Right lobe of liver (tissue), 6 donors: ENCODE measurements around the gene RNF141. TPM values are rescaled to one million over a fixed set of nuclear protein-coding genes. Genes with fewer than 3 reads are reported as not detected.

Source experiments
- ATAC-seq, 4 donors: fragments of 200-7000 bp; cut with Tn5 transposase; one replicate each; pipeline ENCODE4 v1.9.1; 2020; ENCODE audit warnings: mild to moderate bottlenecking in 4 of 4, moderate library complexity in 4 of 4
- DNase-seq, 3 donors: peaks; one replicate each; pipeline ENCODE4 v3.0.0-alpha.2; 2020
- H3K27ac ChIP-seq, 3 donors: fragments of 200-600 bp; one replicate each; pipeline ENCODE4 v1.8.0; 2022
- H3K27me3 ChIP-seq, 2 donors: fragments of 200-600 bp; one replicate each; pipeline ENCODE4 v1.8.0; 2022
- H3K36me3 ChIP-seq, 4 donors: fragments of 200-600 bp; sonication (generic) in 1 of 4; one replicate each; pipeline versions ENCODE4 v1.5.1 to v1.8.0; 2017 to 2022; ENCODE audit warnings: control low read depth in 1 of 4
- H3K4me1 ChIP-seq, 4 donors: fragments of 200-600 bp; sonication (generic) in 1 of 4; one replicate each; pipeline versions ENCODE4 v1.5.1 to v1.8.0; 2017 to 2022; ENCODE audit warnings: control low read depth in 1 of 4
- H3K4me3 ChIP-seq, 3 donors: fragments of 200-600 bp; one replicate each; pipeline ENCODE4 v1.8.0; 2022
- H3K9me3 ChIP-seq, 4 donors: fragments of 200-600 bp; sonication (generic) in 1 of 4; one replicate each; pipeline versions ENCODE4 v1.5.1 to v1.8.0; 2017 to 2022; ENCODE audit warnings: control low read depth in 1 of 4
- CTCF ChIP-seq, 4 donors: fragments of 200-600 bp in 3 of 4; fragments of 450-650 bp in 1 of 4; IDR thresholded peaks; one replicate each; pipeline versions ENCODE4 v1.5.1 to v1.8.0; 2016 to 2022; ENCODE audit warnings: antibody characterized with exemption in 4 of 4, mild to moderate bottlenecking in 2 of 4
- POLR2A ChIP-seq: fragments of 450-650 bp; IDR thresholded peaks from one replicate; pipeline ENCODE4 v1.6.1; 2017; ENCODE audit warnings: antibody characterized with exemption, mild to moderate bottlenecking
- WGBS: methylation state at CpG from one replicate; pipeline ENCODE4 v1.1.6; 2018; ENCODE audit warnings: low coverage, low lambda C conversion rate; ENCODE audit not compliant: insufficient coverage; ENCODE audit errors: missing lambda C conversion rate; 5-methylcytosine and 5-hydroxymethylcytosine counted together
- intact Hi-C, 2 donors: fragments of 100-400 bp; cut with DNase I; formaldehyde crosslinking; loops; one replicate each; pipeline versions ENCODE4 v1.11.2 to v1.14.1; 2022
- total RNA-seq, 6 experiments: library from RNA; depleted of rRNA in 2 of 6; stranded (reverse); fragments of >200 nt in 2 of 6; fragmentation: NEBNext Ultra II Directional in 3 of 6; extraction: Animal tissue kit (Norgen Biotek cat#: 25700) in 3 of 6; gene quantifications; one replicate each; pipeline versions ENCODE4 v1.1.0 to v1.2.4, GENCODE V29; 2016 to 2023
- donor health status: DM: no; HTN: yes; CAD: no.
- donor health status: DM: no; HTN: no; CAD: no.
- donor health status: DM: no; HTN: no; CAD: no.
- donor health status: DM: no; HTN: yes; CAD: no.
- donor health status: DM: no; HTN: yes; CAD: no.

RNF141 gene
- total RNA-seq, 6 experiments from 2014 or later = 11.2 to 21.0 (median 15.1) TPM

- no peak for TF ChIP-seq CTCF (IDR thresholded peaks at IDR 0.05)
- no peak for TF ChIP-seq POLR2A
- H3K36me3 ChIP-seq = no peaks in the 10 kb centered on the region
- peak overlapping the region in 1 of 3 donors; percentile 33 for H3K27ac ChIP-seq
- ATAC-seq = peak; percentile 45 to 72 (median 60)
- no peak overlapping the region for H3K4me3 ChIP-seq
- H3K4me1 ChIP-seq = no peaks in the 10 kb centered on the region
- H3K9me3 ChIP-seq = no peaks in the 10 kb centered on the region
- 76% methylated on average over 3 of the region's 3 CpGs for WGBS
- no peak for DNase-seq
- no peaks in the 10 kb centered on the region for H3K27me3 ChIP-seq
- intact Hi-C loops = no loop called here
These were observed 38.2 kb downstream of the RNF141 start for GRCh38 chr11:10502770-10503169.

GRCh38 chr11:10502065-10502680, 38.8 kb downstream of the RNF141 start:
- no peaks in the 10 kb centered on the region for H3K4me1 ChIP-seq
- H3K27ac ChIP-seq = no peak overlapping the region
- 97% methylated on average over 3 of the region's 6 CpGs for WGBS
- H3K4me3 ChIP-seq = no peak overlapping the region
- intact Hi-C loops = no loop called here
- no peaks in the 10 kb centered on the region for H3K9me3 ChIP-seq
- no peaks in the 10 kb centered on the region for H3K27me3 ChIP-seq
- no peak for DNase-seq
- no peak for TF ChIP-seq POLR2A
- no peak for TF ChIP-seq CTCF (IDR thresholded peaks at IDR 0.05)
- ATAC-seq = peak in 1 of 4 donors; percentile 7
- no peaks in the 10 kb centered on the region for H3K36me3 ChIP-seq

GRCh38 chr11:10500757-10501684, 40.0 kb downstream of the RNF141 start:
- TF ChIP-seq POLR2A (no peak), CTCF (IDR thresholded peaks at IDR 0.05) (no peak)
- Histone ChIP-seq H3K4me1 (no peaks in the 10 kb centered on the region), H3K36me3 (no peaks in the 10 kb centered on the region), H3K4me3 (no peak overlapping the region), H3K9me3 (no peaks in the 10 kb centered on the region), H3K27ac (no peak overlapping the region), H3K27me3 (no peaks in the 10 kb centered on the region)
- no peak for ATAC-seq
- intact Hi-C loops = no loop called here
- WGBS = 78% methylated on average over 4 of the region's 20 CpGs
- DNase-seq = no peak

- Histone ChIP-seq H3K4me3 (no peak overlapping the region), H3K27ac (no peak overlapping the region), H3K36me3 (no peaks in the 10 kb centered on the region), H3K4me1 (no peaks in the 10 kb centered on the region), H3K9me3 (no peaks in the 10 kb centered on the region), H3K27me3 (no peaks in the 10 kb centered on the region)
- WGBS = 81% methylated on average over 3 of the region's 15 CpGs
- intact Hi-C loops = no loop called here
- DNase-seq (peak in 1 of 3 donors; percentile 43), ATAC-seq (no peak)
- TF ChIP-seq CTCF (IDR thresholded peaks at IDR 0.05) (no peak), POLR2A (no peak)
These were observed 40.9 kb downstream of the RNF141 start for GRCh38 chr11:10499874-10500601.
